ENCODE results near the gene RRP1. TPM values are rescaled to one million over a fixed set of nuclear protein-coding genes. Genes with fewer than 3 reads are reported as not detected.

RRP1 gene
- total and polyA plus RNA-seq, 2 of the 13 experiments (the other 11 are each of a cell fraction or from before 2014, with no cell fraction given): 20.1 to 35.1 TPM

DNA sequence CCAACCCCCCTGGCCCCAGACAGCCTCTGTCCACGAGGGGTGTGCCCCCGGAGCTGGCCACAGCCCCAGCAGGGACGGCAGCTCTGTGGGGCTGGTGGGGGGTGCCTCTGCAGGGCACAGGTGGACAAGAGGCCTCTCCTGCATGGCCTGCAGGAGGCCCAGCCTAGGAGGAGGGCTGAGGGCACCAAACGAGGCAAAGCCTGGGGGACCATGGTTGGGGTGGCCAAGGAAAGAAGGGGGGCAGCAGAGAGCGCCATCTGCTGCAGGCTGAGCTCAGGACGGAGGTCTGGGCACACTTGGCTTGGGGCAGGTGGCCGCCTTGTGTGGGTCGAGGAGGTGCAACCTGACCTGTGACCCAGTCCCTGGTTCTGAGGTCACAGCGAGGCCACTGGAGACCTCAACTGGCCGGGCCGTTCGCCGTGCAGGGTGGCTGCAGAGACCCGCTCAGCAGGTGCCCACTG lies 27.3 kb downstream of the RRP1 start:
- ChIA-PET POLR2A (interaction anchor here (0.6 kb wide), 1 partner anchor 12 kb away, joined by 4 read pairs; no protein-coding TSS in a partner anchor), CTCF (ENCODE audit: low intra/inter-chr PET ratio, low total read pairs) (no interaction called here)
- Histone ChIP-seq H3K4me1 (ENCODE audit: insufficient read depth, low read length) (peaks cover 50% of the 10 kb centered on the region), H3K9me3 (ENCODE audit: low read length) (no peaks in the 10 kb centered on the region), H3K9ac (ENCODE audit: insufficient read depth, low read depth, low read length) (no peak overlapping the region), H3K4me2 (ENCODE audit: low read depth, low read length) (peak overlapping the region; percentile 35), H2AFZ (ENCODE audit: low read length) (no peak overlapping the region), H3K27ac (ENCODE audit: extremely low read length, insufficient read depth, low read length) (no peak overlapping the region), H3K27me3 (ENCODE audit: control insufficient read depth in 1 of 2, insufficient read depth in 2 of 2, low read length in 2 of 2) (peaks cover 3 to 11% of the 10 kb centered on the region in 2 experiments; a peak in 4 of 5 replicates), H3K4me3 (replicated peaks in 1 of 3; ENCODE audit: insufficient read depth in 1 of 3, low read depth in 2 of 3, low read length in 3 of 3) (peak overlapping the region in 1 of 3 experiments; percentile 45; a peak in 1 of 6 replicates), H3K79me2 (ENCODE audit: insufficient read depth, low read length) (no peaks in the 10 kb centered on the region), H4K20me1 (ENCODE audit: insufficient read depth, low read length) (no peaks in the 10 kb centered on the region), H3K36me3 (replicated peaks in 1 of 2; ENCODE audit: control insufficient read depth in 1 of 2, insufficient read depth in 2 of 2, low read length in 2 of 2) (no peaks in the 10 kb centered on the region)
- 7% methylated on average over 4 of the region's 14 CpGs for WGBS (ENCODE audit: low lambda C conversion rate)
- in situ Hi-C loops (cut with HindIII; ENCODE audit: extremely low pct_ligation_motif_present, low pct_unique_long_range_greater_than_20kb): no loop called here
- intact Hi-C loops (cut with micrococcal nuclease; ENCODE audit: unreplicated experiment): loop anchor here (10.0 kb wide), 1 partner anchor 98 kb away; no protein-coding TSS in a partner anchor
- DNase-seq (ENCODE audit: low spot score): no peak
- no peak for FAIRE-seq
- no TSS peak for BruUV-seq (replicated peaks)
- peak; percentile 20 for ATAC-seq
- TF ChIP-seq RARA (CRISPR knock-in tag; IDR thresholded peaks at IDR 0.05) (peak; percentile 28; the same call in 1 of the 2 replicates), BCL6 (CRISPR knock-in tag; IDR thresholded peaks at IDR 0.05) (no peak), ATF3 (CRISPR knock-in tag; IDR thresholded peaks at IDR 0.05) (no peak), MYNN (CRISPR knock-in tag; IDR thresholded peaks at IDR 0.05; ENCODE audit: low read depth) (no peak), ZFP91 (CRISPR knock-in tag; IDR thresholded peaks at IDR 0.05; ENCODE audit: borderline replicate concordance) (peak; percentile 25; the same call in 1 of the 2 replicates), PPARG (CRISPR knock-in tag; conservative IDR thresholded peaks at IDR 0.05) (0 out of 2 replicates have a peak, but pooled peaks have one; percentile 16), ZNF687 (CRISPR knock-in tag; IDR thresholded peaks at IDR 0.05) (0 out of 2 replicates have a peak, but pooled peaks have one; percentile 35), MTERF4 (CRISPR knock-in tag; IDR thresholded peaks at IDR 0.05) (no peak), ZNF101 (CRISPR knock-in tag; IDR thresholded peaks at IDR 0.05; ENCODE audit: borderline replicate concordance, low read depth) (no peak), PTBP1 (IDR thresholded peaks at IDR 0.05; ENCODE audit: low read depth, low read length, poor library complexity, severe bottlenecking) (no peak), HBP1 (CRISPR knock-in tag; IDR thresholded peaks at IDR 0.05; ENCODE audit: low read depth) (no peak), EHMT2 (IDR thresholded peaks at IDR 0.05; ENCODE audit: borderline replicate concordance, low read depth, low read length) (no peak)
- TF ChIP-seq, protein P1, sequence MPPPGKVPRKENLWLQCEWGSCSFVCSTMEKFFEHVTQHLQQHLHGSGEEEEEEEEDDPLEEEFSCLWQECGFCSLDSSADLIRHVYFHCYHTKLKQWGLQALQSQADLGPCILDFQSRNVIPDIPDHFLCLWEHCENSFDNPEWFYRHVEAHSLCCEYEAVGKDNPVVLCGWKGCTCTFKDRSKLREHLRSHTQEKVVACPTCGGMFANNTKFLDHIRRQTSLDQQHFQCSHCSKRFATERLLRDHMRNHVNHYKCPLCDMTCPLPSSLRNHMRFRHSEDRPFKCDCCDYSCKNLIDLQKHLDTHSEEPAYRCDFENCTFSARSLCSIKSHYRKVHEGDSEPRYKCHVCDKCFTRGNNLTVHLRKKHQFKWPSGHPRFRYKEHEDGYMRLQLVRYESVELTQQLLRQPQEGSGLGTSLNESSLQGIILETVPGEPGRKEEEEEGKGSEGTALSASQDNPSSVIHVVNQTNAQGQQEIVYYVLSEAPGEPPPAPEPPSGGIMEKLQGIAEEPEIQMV (CRISPR knock-in tag; IDR thresholded peaks at IDR 0.05; ENCODE audit: low read depth): no peak
